ENCODE data around the gene ARHGAP25.

ARHGAP25 gene

GRCh38 chr2:68846091-68846490, 111.5 kb downstream of the ARHGAP25 start:
- Histone ChIP-seq H3K4me2 (ENCODE audit: low read length) (no peak overlapping the region), H3K4me3 (ENCODE audit: low read length) (no peak overlapping the region), H3F3A (ENCODE audit: control insufficient read depth, insufficient read depth) (no peaks in the 10 kb centered on the region), H3K27me3 (ENCODE audit: control insufficient read depth, low read length) (no peaks in the 10 kb centered on the region), H3K9me2 (replicated peaks; ENCODE audit: control insufficient read depth, low read length) (no peaks in the 10 kb centered on the region), H3K36me3 (ENCODE audit: control insufficient read depth, low read length) (no peaks in the 10 kb centered on the region), H3K79me2 (ENCODE audit: control insufficient read depth, low read length) (no peaks in the 10 kb centered on the region), H3K9me3 (ENCODE audit: control insufficient read depth, insufficient read depth, low read length) (no peaks in the 10 kb centered on the region), H3K27ac (ENCODE audit: low read depth, low read length) (no peak overlapping the region), H4K20me1 (ENCODE audit: control insufficient read depth, insufficient read depth, low read depth, low read length) (no peaks in the 10 kb centered on the region), H3K4me1 (ENCODE audit: control insufficient read depth, low read length) (no peaks in the 10 kb centered on the region)
- TF ChIP-seq CTCF (IDR thresholded peaks at IDR 0.05; ENCODE audit: low read depth, low read length, poor library complexity, severe bottlenecking) (no peak), EZH2phosphoT487 (IDR thresholded peaks at IDR 0.05; ENCODE audit: borderline replicate concordance, low read length) (no peak)

GRCh38 chr2:68847751-68848150, 113.1 kb downstream of the ARHGAP25 start:
- Histone ChIP-seq H3K4me3 (ENCODE audit: low read length) (no peak overlapping the region), H3K27me3 (ENCODE audit: control insufficient read depth, low read length) (no peaks in the 10 kb centered on the region), H4K20me1 (ENCODE audit: control insufficient read depth, insufficient read depth, low read depth, low read length) (no peaks in the 10 kb centered on the region), H3F3A (ENCODE audit: control insufficient read depth, insufficient read depth) (no peaks in the 10 kb centered on the region), H3K9me3 (ENCODE audit: control insufficient read depth, insufficient read depth, low read length) (no peaks in the 10 kb centered on the region), H3K27ac (ENCODE audit: low read depth, low read length) (no peak overlapping the region), H3K4me2 (ENCODE audit: low read length) (no peak overlapping the region), H3K36me3 (ENCODE audit: control insufficient read depth, low read length) (no peaks in the 10 kb centered on the region), H3K79me2 (ENCODE audit: control insufficient read depth, low read length) (no peaks in the 10 kb centered on the region), H3K4me1 (ENCODE audit: control insufficient read depth, low read length) (no peaks in the 10 kb centered on the region), H3K9me2 (replicated peaks; ENCODE audit: control insufficient read depth, low read length) (no peaks in the 10 kb centered on the region)
- no peak for TF ChIP-seq CTCF (IDR thresholded peaks at IDR 0.05; ENCODE audit: low read depth, low read length, poor library complexity, severe bottlenecking)
- no peak for TF ChIP-seq EZH2phosphoT487 (IDR thresholded peaks at IDR 0.05; ENCODE audit: borderline replicate concordance, low read length)

- no peaks in the 10 kb centered on the region for H3F3A ChIP-seq (ENCODE audit: control insufficient read depth, insufficient read depth)
Measured at GRCh38 chr2:68849579-68850030, 115.0 kb downstream of the ARHGAP25 start.

DNA sequence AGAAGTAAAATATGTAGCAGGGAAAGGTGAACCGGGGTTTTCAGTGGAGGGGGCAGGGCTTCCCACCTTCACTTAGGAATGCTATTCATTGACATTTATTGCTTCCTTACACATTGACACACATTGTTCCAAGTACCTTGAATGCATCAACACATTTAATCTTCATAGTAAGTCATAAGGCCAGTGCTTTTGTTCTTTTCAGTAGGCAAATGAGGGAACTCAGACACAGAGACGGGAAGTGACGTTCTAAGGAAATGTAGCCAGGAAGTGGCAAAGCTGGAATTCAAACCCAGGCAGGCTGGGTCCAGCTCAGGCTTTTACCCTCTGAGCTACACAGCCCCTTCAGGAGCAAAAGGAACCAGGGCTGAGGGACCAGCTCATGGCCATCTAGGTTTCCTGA, 115.9 kb downstream of the ARHGAP25 start:
- Histone ChIP-seq H3K36me3 (ENCODE audit: control insufficient read depth, low read length) (no peaks in the 10 kb centered on the region), H3K4me3 (ENCODE audit: low read length) (no peak overlapping the region), H4K20me1 (ENCODE audit: control insufficient read depth, insufficient read depth, low read depth, low read length) (no peaks in the 10 kb centered on the region), H3K9me3 (ENCODE audit: control insufficient read depth, insufficient read depth, low read length) (no peaks in the 10 kb centered on the region), H3K79me2 (ENCODE audit: control insufficient read depth, low read length) (no peaks in the 10 kb centered on the region), H3K4me1 (ENCODE audit: control insufficient read depth, low read length) (no peaks in the 10 kb centered on the region), H3K9me2 (replicated peaks; ENCODE audit: control insufficient read depth, low read length) (no peaks in the 10 kb centered on the region), H3K4me2 (ENCODE audit: low read length) (no peak overlapping the region), H3K27ac (ENCODE audit: low read depth, low read length) (no peak overlapping the region), H3K27me3 (ENCODE audit: control insufficient read depth, low read length) (no peaks in the 10 kb centered on the region), H3F3A (ENCODE audit: control insufficient read depth, insufficient read depth) (no peaks in the 10 kb centered on the region)
- no peak for TF ChIP-seq EZH2phosphoT487 (IDR thresholded peaks at IDR 0.05; ENCODE audit: borderline replicate concordance, low read length)

More at GRCh38 chr2:68849579-68850030, 115.0 kb downstream of the ARHGAP25 start:
- Histone ChIP-seq H3K4me3 (ENCODE audit: low read length) (no peak overlapping the region), H3K9me3 (ENCODE audit: control insufficient read depth, insufficient read depth, low read length) (no peaks in the 10 kb centered on the region), H3K36me3 (ENCODE audit: control insufficient read depth, low read length) (no peaks in the 10 kb centered on the region), H3K27me3 (ENCODE audit: control insufficient read depth, low read length) (no peaks in the 10 kb centered on the region), H3K79me2 (ENCODE audit: control insufficient read depth, low read length) (no peaks in the 10 kb centered on the region), H3K27ac (ENCODE audit: low read depth, low read length) (no peak overlapping the region), H3K4me2 (ENCODE audit: low read length) (no peak overlapping the region), H4K20me1 (ENCODE audit: control insufficient read depth, insufficient read depth, low read depth, low read length) (no peaks in the 10 kb centered on the region), H3K9me2 (replicated peaks; ENCODE audit: control insufficient read depth, low read length) (no peaks in the 10 kb centered on the region), H3K4me1 (ENCODE audit: control insufficient read depth, low read length) (no peaks in the 10 kb centered on the region)
- TF ChIP-seq EZH2phosphoT487 (IDR thresholded peaks at IDR 0.05; ENCODE audit: borderline replicate concordance, low read length), result no peak
